Lung (tissue), 12 donors: ENCODE results near the gene ZNF732. TPM values are rescaled to one million over a fixed set of nuclear protein-coding genes. Genes with fewer than 3 reads are reported as not detected.
A peak's percentile ranks its signal among the peaks of the same experiment; 100 is the strongest.
"Not testable (repeated sequence)": the region's sequence is repeated elsewhere in the genome, so short reads cannot be mapped to it uniquely, and the experiment has no call there.

Source experiments
- ATAC-seq: fragments of 200-7000 bp; cut with Tn5 transposase; one replicate; pipeline ENCODE4 v1.9.1; 2020; ENCODE audit warnings: moderate number of reproducible peaks; ENCODE audit not compliant: insufficient read depth, low FRiP score
- DNase-seq, 3 donors: peaks; one replicate each; pipeline ENCODE4 v3.0.0-alpha.2; 2013 to 2017
- H3K27ac ChIP-seq, 2 donors: one replicate each; pipeline ENCODE4 v1.5.1; 2013; ENCODE audit warnings: mild to moderate bottlenecking in 2 of 2, moderate library complexity in 2 of 2, control low read depth in 1 of 2, inconsistent platforms in 1 of 2, low read depth in 1 of 2, low read length in 1 of 2
- H3K27me3 ChIP-seq, 3 donors: one replicate each; pipeline ENCODE4 v1.5.1; 2013; ENCODE audit warnings: low read length in 2 of 3; ENCODE audit not compliant: control insufficient read depth in 3 of 3, insufficient read depth in 3 of 3
- H3K36me3 ChIP-seq, 4 donors: one replicate each; pipeline ENCODE4 v1.5.1; 2013; ENCODE audit warnings: low read length in 4 of 4, mild to moderate bottlenecking in 1 of 4, moderate library complexity in 1 of 4; ENCODE audit not compliant: control insufficient read depth in 4 of 4, insufficient read depth in 4 of 4
- H3K4me1 ChIP-seq, 5 donors: one replicate each; pipeline ENCODE4 v1.5.1; 2013; ENCODE audit warnings: low read length in 5 of 5, mild to moderate bottlenecking in 2 of 5, moderate library complexity in 1 of 5; ENCODE audit not compliant: control insufficient read depth in 5 of 5, insufficient read depth in 5 of 5
- H3K4me3 ChIP-seq: one replicate; pipeline ENCODE4 v1.5.1; 2013; ENCODE audit warnings: mild to moderate bottlenecking, control low read depth, moderate library complexity
- H3K9ac ChIP-seq, 2 donors: one replicate each; pipeline ENCODE4 v1.5.1; 2013; ENCODE audit warnings: low read length in 2 of 2, control low read depth in 1 of 2; ENCODE audit not compliant: insufficient read depth in 1 of 2
- H3K9me3 ChIP-seq, 4 donors: one replicate each; pipeline ENCODE4 v1.5.1; 2013; ENCODE audit warnings: low read length in 3 of 4, mild to moderate bottlenecking in 1 of 4, moderate library complexity in 1 of 4; ENCODE audit not compliant: control insufficient read depth in 4 of 4, insufficient read depth in 3 of 4
- WGBS, 2 donors: extraction: QIAGEN DNeasy Blood & Tissue Kit; methylation state at CpG; one replicate each; pipeline ENCODE4 v1.1.7; 2013; 5-methylcytosine and 5-hydroxymethylcytosine counted together
- polyA plus RNA-seq, 2 donors: library from polyadenylated mRNA; stranded (reverse); fragments of 200-250 nt; gene quantifications; one replicate each; pipeline ENCODE4 v1.2.1, GENCODE V29; 2013
- total RNA-seq, 2 donors: library from RNA; depleted of rRNA in 1 of 2; stranded (reverse); fragments of >200 nt in 1 of 2; gene quantifications; one replicate each; pipeline ENCODE4 v1.2.1, GENCODE V29; 2014 to 2021
- TF ChIP-seq, protein P1 (sequence below): IDR thresholded peaks from 2 replicates; pipeline ENCODE4 v1.5.1; 2012; ENCODE audit warnings: mild to moderate bottlenecking; ENCODE audit errors: control extremely low read depth, extremely low read depth
- donor health status: control.
- donor health status: control.
- donor health status: Bipolar disorder and iron deficiency.
- donor health status: healthy.
- donor health status: DM: yes; HTN: yes; CAD: no.

The ZNF732 gene
- total and polyA plus RNA-seq, 4 donors = 0.02 to 3.5 TPM; not detected in 2

DNA sequence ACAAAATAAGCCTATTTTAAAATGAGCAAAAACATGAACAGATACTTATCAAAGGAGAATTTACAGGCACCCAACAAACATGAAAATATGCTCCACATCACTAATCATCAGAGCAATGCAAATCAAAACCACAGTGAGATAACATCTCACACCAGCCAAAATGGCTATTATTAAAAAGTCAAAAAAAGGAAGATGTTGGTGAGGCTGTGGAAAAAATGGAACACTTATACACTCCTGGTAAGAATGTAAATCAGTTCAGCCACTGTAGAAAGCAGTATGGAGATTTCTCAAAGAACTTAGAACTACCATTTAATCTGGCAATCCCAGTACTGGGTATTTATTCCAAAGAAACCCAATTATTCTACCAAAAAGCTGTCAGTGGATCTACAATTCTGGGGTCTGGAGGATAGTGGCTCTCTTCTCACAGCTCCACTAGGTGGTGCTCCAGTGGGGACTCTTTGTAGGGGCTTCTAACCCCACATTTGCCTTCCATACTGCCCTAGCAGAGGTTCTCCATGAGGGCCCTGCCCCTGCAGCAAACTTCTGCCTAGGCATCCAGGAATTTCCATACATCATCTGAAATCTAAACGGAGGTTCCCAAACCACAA, 9.1 kb upstream of the ZNF732 start:
- WGBS, 2 donors = 84 to 96% methylated on average over 1 of the region's 1 CpG

DNA sequence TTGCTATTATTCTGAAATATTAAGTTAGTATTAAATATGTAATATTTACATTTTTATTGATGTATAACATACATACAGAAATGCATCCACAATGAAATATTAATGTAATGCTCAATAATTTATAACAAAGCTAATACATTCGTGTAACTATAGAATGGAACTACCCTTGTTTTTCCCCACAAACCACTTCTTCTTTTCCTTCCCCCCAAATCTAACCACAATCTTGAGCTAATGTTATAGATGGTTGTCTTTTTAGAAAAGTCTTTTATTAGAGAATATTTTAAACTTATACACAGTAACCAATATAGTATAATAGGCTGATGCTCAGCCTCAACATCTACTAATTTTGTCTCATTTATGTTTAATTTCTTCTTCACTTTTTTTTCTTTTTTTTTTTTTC, 4.5 kb upstream of the ZNF732 start:
- peaks cover 0 to 2% (median 0%) of the 10 kb centered on the region in 3 donors for H3K27me3 ChIP-seq
- DNase-seq (no peak), ATAC-seq (no peak)
- H3K27ac ChIP-seq = no peak overlapping the region
- no peaks in the 10 kb centered on the region for H3K4me1 ChIP-seq
- peaks cover 0 to 24% (median 3%) of the 10 kb centered on the region in 4 donors for H3K9me3 ChIP-seq
- no peak overlapping the region for H3K9ac ChIP-seq
- H3K36me3 ChIP-seq = no peaks in the 10 kb centered on the region
- TF ChIP-seq, protein P1, sequence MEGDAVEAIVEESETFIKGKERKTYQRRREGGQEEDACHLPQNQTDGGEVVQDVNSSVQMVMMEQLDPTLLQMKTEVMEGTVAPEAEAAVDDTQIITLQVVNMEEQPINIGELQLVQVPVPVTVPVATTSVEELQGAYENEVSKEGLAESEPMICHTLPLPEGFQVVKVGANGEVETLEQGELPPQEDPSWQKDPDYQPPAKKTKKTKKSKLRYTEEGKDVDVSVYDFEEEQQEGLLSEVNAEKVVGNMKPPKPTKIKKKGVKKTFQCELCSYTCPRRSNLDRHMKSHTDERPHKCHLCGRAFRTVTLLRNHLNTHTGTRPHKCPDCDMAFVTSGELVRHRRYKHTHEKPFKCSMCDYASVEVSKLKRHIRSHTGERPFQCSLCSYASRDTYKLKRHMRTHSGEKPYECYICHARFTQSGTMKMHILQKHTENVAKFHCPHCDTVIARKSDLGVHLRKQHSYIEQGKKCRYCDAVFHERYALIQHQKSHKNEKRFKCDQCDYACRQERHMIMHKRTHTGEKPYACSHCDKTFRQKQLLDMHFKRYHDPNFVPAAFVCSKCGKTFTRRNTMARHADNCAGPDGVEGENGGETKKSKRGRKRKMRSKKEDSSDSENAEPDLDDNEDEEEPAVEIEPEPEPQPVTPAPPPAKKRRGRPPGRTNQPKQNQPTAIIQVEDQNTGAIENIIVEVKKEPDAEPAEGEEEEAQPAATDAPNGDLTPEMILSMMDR = no peak
- H3K4me3 ChIP-seq = no peak overlapping the region
- 28 to 73% methylated on average over 1 of the region's 1 CpG for WGBS, 2 donors

More for the DNA sequence above, 9.1 kb upstream of the ZNF732 start:
- no peak for ATAC-seq
- no peak overlapping the region for H3K4me3 ChIP-seq
- peaks cover 0 to 24% (median 9%) of the 10 kb centered on the region in 4 donors for H3K9me3 ChIP-seq
- H3K9ac ChIP-seq = no peak overlapping the region
- H3K4me1 ChIP-seq = no peaks in the 10 kb centered on the region
- TF ChIP-seq, protein P1 = no peak
- no peaks in the 10 kb centered on the region for H3K27me3 ChIP-seq
- no peak overlapping the region for H3K27ac ChIP-seq
- H3K36me3 ChIP-seq = no peaks in the 10 kb centered on the region
- no peak for DNase-seq

DNA sequence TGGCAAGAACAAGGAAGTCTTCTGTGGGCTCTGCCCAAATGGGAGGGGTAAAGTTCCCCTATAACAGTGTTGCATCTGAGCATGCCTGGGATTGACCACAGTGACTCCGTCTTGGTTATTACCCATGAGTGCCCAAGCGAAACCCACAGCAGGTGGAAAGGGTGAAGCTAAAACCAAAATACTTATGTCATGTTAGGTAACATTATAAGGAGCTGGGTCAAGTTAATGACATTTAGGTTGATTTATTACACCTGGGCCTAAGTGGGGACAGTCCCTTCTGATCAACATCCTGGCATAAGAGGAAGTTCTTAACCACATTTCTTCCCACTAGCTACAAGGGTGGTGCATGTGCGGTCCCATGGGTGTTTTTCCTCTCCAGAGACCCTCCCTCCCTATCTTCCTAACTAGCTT, 1.3 kb upstream of the ZNF732 start:
- ATAC-seq = no peak
- Histone ChIP-seq H3K27me3 (peaks cover 0 to 4% (median 0%) of the 10 kb centered on the region in 3 donors), H3K9me3 (peaks cover 0 to 31% (median 4%) of the 10 kb centered on the region in 4 donors), H3K36me3 (no peaks in the 10 kb centered on the region), H3K9ac (no peak overlapping the region), H3K27ac (no peak overlapping the region), H3K4me1 (no peaks in the 10 kb centered on the region), H3K4me3 (no peak overlapping the region)
- WGBS, 2 donors = 33 to 57% methylated on average over 3 of the region's 3 CpGs
- TF ChIP-seq, protein P1 = no peak
- DNase-seq = no peak

DNA sequence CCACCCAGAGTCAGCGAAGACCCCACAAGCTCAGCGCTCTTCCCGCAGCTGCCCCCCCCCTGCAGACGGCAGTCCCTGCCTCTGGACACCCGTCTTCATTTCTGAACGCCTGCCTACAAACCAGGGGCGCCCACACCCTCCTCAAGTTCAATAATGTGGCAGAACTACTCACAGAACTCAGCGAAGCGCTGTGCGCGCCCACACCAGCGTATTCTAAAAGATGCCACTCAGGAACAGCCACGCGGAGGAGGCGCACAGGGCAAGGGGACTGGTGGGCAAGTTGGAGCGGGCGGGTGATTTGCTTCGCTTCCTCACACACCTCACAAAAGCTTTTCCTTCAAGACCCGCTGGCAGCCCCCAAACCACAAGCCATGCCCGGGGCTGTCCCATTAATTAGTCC, 758 bp downstream of the ZNF732 start:
- Histone ChIP-seq H3K4me3 (peak overlapping the region; percentile 7), H3K9me3 (peaks cover 0 to 28% (median 3%) of the 10 kb centered on the region in 4 donors)
- WGBS, 2 donors = 19 to 22% methylated on average over 19 to 20 of the region's 20 CpGs
- not testable (repeated sequence) for H3K4me1 ChIP-seq, H3K27me3 ChIP-seq, H3K36me3 ChIP-seq, ATAC-seq, H3K9ac ChIP-seq, H3K27ac ChIP-seq
- peak in 2 of 3 donors; percentile 4 to 13 for DNase-seq
